Measurements from ENCODE around the gene SMYD4. TPM values are rescaled to one million over a fixed set of nuclear protein-coding genes. Genes with fewer than 3 reads are reported as not detected.

SMYD4 gene
- total RNA-seq, 4 donors from 2014 or later: 15.1 to 19.9 (median 17.5) TPM

DNA sequence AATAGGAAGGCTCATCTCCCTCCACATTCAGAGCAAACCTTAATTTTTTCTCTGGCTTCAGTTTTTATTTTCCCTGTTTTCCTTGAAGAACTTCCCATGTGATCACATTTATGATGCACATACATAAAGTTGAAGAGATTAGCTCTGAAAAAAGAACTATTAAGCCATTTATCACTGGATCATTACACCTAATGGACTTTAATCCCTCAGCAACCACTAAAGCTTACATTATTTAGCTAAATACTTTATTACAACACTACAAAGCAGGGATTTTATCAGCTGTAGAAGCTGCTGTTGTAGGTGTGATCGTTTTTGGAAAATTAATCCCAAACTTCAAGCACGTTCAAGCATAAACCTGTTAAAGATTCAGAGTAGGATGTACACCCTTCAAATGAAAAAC, 21.1 kb downstream of the SMYD4 start:
- no peaks in the 10 kb centered on the region for H3K27me3 ChIP-seq
- H3K4me1 ChIP-seq: no peaks in the 10 kb centered on the region
- TF ChIP-seq POLR2A (IDR thresholded peaks at IDR 0.05) (no peak), EP300 (IDR thresholded peaks at IDR 0.05) (no peak)
- TF ChIP-seq, protein P1, sequence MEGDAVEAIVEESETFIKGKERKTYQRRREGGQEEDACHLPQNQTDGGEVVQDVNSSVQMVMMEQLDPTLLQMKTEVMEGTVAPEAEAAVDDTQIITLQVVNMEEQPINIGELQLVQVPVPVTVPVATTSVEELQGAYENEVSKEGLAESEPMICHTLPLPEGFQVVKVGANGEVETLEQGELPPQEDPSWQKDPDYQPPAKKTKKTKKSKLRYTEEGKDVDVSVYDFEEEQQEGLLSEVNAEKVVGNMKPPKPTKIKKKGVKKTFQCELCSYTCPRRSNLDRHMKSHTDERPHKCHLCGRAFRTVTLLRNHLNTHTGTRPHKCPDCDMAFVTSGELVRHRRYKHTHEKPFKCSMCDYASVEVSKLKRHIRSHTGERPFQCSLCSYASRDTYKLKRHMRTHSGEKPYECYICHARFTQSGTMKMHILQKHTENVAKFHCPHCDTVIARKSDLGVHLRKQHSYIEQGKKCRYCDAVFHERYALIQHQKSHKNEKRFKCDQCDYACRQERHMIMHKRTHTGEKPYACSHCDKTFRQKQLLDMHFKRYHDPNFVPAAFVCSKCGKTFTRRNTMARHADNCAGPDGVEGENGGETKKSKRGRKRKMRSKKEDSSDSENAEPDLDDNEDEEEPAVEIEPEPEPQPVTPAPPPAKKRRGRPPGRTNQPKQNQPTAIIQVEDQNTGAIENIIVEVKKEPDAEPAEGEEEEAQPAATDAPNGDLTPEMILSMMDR (IDR thresholded peaks at IDR 0.05): no peak
- 76 to 78% methylated on average over 2 of the region's 2 CpGs for WGBS, 2 donors
- no peak overlapping the region for H3K4me3 ChIP-seq
- H3K9me3 ChIP-seq: no peaks in the 10 kb centered on the region
- peaks cover 0 to 35% (median 0%) of the 10 kb centered on the region in 3 donors for H3K36me3 ChIP-seq
- no peak for DNase-seq (ENCODE audit: low spot score in 2 of 2)
- no peak overlapping the region for H3K27ac ChIP-seq

- no peak overlapping the region for H3K4me3 ChIP-seq
- H3K27ac ChIP-seq: no peak overlapping the region
- no peaks in the 10 kb centered on the region for H3K27me3 ChIP-seq
- H3K9me3 ChIP-seq: no peaks in the 10 kb centered on the region
- DNase-seq (ENCODE audit: low spot score in 2 of 2): no peak
- TF ChIP-seq POLR2A (IDR thresholded peaks at IDR 0.05) (no peak), EP300 (IDR thresholded peaks at IDR 0.05) (no peak)
- TF ChIP-seq, protein P1 (IDR thresholded peaks at IDR 0.05): no peak
- H3K4me1 ChIP-seq: no peaks in the 10 kb centered on the region
- H3K36me3 ChIP-seq: peaks cover 0 to 43% (median 0%) of the 10 kb centered on the region in 3 donors
- 87 to 90% methylated on average over 6 of the region's 6 CpGs for WGBS, 2 donors
Observed at GRCh38 chr17:1807890-1808289, 21.8 kb downstream of the SMYD4 start.

DNA sequence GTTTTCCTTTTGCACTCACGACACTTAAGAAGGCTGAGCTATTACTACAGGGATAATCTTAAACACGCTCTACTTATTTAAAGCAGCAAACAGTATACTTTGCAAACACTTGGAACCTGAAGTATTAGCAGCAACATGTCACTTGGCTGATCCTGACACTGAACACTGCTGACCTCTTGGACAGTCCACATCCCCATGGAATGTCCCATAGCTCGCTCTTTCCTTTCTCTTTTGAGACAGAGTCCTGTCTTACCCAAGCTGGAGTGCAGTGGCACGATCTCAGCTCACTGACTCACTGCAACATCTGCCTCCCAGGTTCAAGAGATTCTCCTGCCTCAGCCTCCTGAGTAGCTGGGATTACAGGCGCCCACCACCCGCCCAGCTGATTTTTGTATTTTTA, 26.4 kb downstream of the SMYD4 start:
- Histone ChIP-seq H3K4me1 (no peaks in the 10 kb centered on the region), H3K4me3 (no peak overlapping the region), H3K27ac (no peak overlapping the region), H3K27me3 (no peaks in the 10 kb centered on the region), H3K36me3 (peaks cover 0 to 47% (median 4%) of the 10 kb centered on the region in 3 donors), H3K9me3 (no peaks in the 10 kb centered on the region)
- no peak for TF ChIP-seq POLR2A (IDR thresholded peaks at IDR 0.05)
- TF ChIP-seq, protein P1 (IDR thresholded peaks at IDR 0.05): no peak
- no peak for TF ChIP-seq EP300 (IDR thresholded peaks at IDR 0.05)
- 82 to 92% methylated on average over 6 of the region's 6 CpGs for WGBS, 2 donors
- no peak for DNase-seq (ENCODE audit: low spot score in 2 of 2)

DNA sequence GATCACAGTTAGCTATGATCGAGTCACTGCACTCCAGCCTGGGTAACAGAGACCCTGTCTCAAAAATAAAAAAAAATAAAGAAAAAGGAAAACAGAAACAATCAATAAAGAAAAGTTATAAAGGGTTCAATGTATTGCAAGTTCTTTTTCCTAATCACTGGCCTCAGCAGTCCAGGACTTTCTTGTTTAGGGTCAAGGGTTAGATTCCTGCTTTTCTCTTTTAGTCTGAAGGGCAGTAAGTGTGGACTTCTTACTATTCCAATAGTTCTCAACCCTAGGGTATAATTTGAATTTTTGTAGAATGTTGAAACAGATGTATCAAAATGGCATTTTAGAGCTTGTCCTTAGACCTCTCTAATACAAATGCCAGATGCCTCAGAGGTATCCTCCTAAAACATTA, 27.3 kb downstream of the SMYD4 start:
- Histone ChIP-seq H3K9me3 (no peaks in the 10 kb centered on the region), H3K4me1 (peaks cover 0 to 4% (median 0%) of the 10 kb centered on the region in 4 donors), H3K36me3 (peaks cover 0 to 47% (median 4%) of the 10 kb centered on the region in 3 donors), H3K27ac (no peak overlapping the region), H3K27me3 (no peaks in the 10 kb centered on the region), H3K4me3 (no peak overlapping the region)
- 77 to 79% methylated on average over 1 of the region's 1 CpG for WGBS, 2 donors
- TF ChIP-seq POLR2A (IDR thresholded peaks at IDR 0.05): no peak
- TF ChIP-seq EP300 (IDR thresholded peaks at IDR 0.05): no peak
- TF ChIP-seq, protein P1 (IDR thresholded peaks at IDR 0.05): no peak
- no peak for DNase-seq (ENCODE audit: low spot score in 2 of 2)

GRCh38 chr17:1800712-1801111, 29.0 kb downstream of the SMYD4 start:
- peaks cover 0 to 12% (median 0%) of the 10 kb centered on the region in 4 donors for H3K4me1 ChIP-seq
- H3K27me3 ChIP-seq: no peaks in the 10 kb centered on the region
- WGBS, 2 donors: 62 to 69% methylated on average over 4 of the region's 4 CpGs
- peaks cover 0 to 42% (median 4%) of the 10 kb centered on the region in 3 donors for H3K36me3 ChIP-seq
- TF ChIP-seq EP300 (IDR thresholded peaks at IDR 0.05): no peak
- TF ChIP-seq POLR2A (IDR thresholded peaks at IDR 0.05): no peak
- TF ChIP-seq, protein P1 (IDR thresholded peaks at IDR 0.05): no peak
- H3K27ac ChIP-seq: no peak overlapping the region
- no peaks in the 10 kb centered on the region for H3K9me3 ChIP-seq
- H3K4me3 ChIP-seq: no peak overlapping the region
- no peak for DNase-seq (ENCODE audit: low spot score in 2 of 2)

Measured in tibial nerve (tissue), 4 donors.